Measurements from ENCODE around the gene PML.

PML gene, protein sequence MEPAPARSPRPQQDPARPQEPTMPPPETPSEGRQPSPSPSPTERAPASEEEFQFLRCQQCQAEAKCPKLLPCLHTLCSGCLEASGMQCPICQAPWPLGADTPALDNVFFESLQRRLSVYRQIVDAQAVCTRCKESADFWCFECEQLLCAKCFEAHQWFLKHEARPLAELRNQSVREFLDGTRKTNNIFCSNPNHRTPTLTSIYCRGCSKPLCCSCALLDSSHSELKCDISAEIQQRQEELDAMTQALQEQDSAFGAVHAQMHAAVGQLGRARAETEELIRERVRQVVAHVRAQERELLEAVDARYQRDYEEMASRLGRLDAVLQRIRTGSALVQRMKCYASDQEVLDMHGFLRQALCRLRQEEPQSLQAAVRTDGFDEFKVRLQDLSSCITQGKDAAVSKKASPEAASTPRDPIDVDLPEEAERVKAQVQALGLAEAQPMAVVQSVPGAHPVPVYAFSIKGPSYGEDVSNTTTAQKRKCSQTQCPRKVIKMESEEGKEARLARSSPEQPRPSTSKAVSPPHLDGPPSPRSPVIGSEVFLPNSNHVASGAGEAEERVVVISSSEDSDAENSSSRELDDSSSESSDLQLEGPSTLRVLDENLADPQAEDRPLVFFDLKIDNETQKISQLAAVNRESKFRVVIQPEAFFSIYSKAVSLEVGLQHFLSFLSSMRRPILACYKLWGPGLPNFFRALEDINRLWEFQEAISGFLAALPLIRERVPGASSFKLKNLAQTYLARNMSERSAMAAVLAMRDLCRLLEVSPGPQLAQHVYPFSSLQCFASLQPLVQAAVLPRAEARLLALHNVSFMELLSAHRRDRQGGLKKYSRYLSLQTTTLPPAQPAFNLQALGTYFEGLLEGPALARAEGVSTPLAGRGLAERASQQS

DNA sequence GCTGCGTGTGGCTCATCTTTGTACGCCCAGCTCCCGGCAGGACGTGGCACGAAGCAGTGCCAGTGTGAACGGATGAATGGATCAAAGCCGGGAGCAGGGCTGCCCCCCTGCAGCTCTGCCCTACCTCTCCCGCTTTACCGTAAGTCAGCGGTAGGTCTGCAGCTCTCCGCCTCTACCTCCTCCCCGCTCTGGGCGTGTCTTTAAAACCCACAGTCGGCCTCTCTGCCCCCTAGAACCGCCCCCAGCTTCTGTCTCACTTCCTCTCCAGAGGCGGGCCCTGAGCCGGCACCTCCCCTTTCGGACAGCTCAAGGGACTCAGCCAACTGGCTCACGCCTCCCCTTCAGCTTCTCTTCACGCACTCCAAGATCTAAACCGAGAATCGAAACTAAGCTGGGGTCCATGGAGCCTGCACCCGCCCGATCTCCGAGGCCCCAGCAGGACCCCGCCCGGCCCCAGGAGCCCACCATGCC lies at the start of gene PML:
TSS of gene PML (plus strand) at position 304 of the 471 bp plus-strand sequence. CDS start at position 401, 97 bp downstream.
- peak; percentile 92 for DNase-seq (ENCODE audit: low read depth in 2 of 2)

DNA sequence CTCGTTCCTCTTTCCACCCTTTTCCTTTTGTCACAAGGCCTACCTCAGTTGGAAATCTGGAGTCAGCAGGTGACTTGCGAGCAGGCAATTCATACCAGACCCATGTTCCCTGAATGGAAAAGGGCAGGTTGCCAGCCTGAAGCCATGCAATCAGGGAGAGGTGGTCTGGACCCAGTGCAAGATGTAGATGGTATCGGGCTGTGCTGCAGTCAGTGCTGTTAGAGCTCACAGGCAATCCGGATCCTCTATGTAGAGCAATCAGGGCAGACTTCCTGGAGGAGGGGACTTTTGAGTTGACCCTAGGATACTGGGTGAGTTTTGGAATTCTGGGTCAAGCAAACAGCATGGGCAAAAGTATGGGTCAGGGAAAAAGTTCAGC lies 49.4 kb upstream of the PML start:
- no peak for DNase-seq (ENCODE audit: low read depth in 2 of 2)

DNA sequence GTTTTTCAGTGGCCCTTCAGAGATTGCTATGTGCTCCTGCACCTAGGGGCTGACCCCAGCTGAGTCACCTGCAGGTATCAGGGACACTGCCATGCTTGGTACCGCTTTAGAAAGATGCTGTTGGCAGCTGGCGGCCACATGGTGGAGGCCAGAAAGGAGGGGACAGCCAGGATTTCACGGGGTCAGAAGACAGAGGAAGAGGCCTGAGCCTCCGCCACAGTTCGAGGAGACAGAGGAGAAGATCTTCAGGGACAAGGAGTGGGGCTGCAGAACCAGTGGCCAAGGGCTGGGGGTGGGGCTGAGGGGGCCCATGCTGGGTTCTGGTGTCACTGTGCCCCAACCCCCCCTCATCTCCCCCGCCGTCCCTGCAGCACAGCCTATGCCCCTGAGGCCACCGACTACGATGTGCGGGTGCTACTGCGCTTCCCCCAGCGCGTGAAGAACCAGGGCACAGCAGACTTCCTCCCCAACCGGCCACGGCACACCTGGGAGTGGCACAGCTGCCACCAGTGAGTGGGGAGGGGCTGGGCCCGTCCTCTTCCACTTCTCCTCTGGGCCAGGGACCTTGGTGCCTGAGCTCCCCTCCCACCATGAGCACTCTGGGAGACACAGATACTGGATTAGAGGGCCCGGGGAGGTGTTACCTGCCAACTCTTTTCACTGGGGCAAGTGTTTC lies 48.3 kb upstream of the PML start:
- DNase-seq (ENCODE audit: low read depth in 2 of 2) = no peak

DNA sequence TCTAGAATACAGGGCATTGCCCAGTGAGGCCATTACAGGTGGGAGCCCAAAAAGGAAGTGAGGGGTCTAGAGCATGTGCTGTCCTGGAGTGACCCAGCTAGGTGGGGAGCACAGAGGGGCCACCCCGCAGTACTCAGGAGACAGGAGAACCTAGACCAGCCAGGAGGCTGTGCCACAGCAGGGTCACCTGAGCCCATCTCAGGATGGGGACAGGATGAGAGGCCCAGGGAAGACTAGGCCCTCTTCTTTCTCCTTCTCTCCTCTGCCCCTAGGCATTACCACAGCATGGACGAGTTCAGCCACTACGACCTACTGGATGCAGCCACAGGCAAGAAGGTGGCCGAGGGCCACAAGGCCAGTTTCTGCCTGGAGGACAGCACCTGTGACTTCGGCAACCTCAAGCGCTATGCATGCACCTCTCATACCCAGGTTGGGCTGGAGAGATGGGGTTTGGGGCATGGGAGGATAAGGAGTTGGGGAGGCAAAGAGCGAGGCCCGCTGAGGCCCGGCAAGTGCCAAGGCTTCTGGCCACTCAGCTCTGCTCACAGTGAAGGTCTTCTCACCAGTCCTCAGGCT lies 47.6 kb upstream of the PML start:
- no peak for DNase-seq (ENCODE audit: low read depth in 2 of 2)

DNA sequence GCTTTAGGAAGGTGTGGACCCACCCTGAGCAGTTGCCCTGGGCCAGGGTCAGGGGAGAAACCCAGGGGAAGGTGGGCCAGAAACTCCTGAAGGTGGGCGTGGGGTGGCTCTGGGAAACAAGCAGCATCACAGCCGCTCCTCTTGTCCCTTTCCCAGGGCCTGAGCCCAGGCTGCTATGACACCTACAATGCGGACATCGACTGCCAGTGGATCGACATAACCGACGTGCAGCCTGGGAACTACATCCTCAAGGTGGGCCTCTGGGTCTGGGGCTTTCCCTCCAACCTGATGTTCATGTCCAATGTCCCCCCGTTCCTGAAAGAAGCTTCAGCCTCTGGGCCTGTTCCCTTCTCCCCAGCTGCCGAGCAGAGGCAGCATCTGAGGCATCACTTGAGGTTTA lies 46.9 kb upstream of the PML start:
- no peak for DNase-seq (ENCODE audit: low read depth in 2 of 2)

DNA sequence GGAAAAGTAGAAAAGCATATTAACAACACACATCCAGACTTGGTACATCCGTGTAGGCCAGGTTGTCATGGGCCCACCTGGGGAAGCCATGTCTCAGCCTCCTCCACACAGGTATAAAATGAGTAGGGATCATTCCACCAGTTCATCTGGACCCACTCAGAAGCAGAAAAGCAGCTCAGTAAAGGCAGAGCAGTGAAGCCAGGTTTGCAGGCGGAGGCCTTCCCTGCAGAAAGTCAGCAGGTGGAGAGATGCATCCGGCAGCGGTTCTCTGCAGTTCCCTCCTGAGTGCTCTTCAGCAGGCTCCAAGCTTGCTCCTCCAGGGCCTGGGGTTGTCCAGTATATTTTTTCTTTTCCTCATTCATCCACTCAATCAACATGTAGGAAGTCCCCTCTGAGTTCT lies 46.1 kb upstream of the PML start:
- no peak for DNase-seq (ENCODE audit: low read depth in 2 of 2)

DNA sequence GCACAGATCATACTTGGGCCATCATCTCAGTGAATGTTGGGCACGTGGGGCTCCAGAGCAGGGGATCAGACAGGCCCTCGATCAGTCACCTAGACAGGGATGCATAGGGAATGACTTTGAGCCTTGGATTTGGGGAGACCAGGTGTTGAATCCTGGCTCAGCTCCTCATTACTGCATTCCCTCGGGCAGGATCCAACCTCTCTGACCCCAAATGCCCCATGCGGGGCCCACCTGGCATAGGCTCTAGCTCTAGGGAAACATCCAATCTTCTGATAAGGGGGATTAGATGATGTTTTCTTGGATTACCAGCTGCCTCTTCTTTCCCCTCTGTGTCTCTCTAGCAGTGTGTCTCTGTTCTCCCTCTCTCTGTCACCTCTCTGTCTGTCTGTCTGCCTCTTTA lies 45.5 kb upstream of the PML start:
- DNase-seq (ENCODE audit: low read depth in 2 of 2) = no peak

DNA sequence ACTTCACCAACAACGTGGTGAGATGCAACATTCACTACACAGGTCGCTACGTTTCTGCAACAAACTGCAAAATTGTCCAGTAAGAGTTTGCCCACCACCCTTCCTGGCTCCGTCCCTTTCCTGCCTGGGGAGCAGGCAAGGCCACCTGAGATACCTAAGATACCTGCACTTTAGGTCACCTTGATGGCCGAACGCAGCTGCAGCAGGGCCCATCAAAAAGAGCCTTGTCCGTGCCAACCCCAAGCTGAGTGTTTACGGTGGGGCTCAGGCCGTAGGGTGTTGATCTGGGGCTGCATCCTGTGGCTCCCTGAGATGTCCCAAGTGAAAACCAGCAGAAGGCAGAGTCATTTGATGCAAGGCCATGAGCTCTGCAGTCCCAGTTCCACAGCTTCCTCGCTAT lies 45.0 kb upstream of the PML start:
- no peak for DNase-seq (ENCODE audit: low read depth in 2 of 2)

DNA sequence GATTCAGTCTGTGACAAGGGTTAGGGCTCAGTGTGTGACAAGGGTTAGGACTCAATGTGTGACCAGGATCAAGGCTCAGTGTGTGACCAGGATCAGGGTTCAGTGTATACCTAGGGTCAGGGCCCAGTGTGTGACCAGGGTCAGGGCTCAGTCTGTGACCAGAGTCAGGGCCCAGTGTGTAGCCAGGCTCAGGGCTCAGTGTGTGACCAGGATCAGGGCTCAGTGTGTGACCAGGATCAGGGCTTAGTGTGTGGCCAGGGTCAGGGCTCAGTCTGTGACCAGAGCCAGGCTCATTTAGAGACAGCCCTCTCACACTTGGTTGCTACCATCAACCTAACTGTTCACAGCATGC lies 44.1 kb upstream of the PML start:
- DNase-seq (ENCODE audit: low read depth in 2 of 2) = no peak

DNA sequence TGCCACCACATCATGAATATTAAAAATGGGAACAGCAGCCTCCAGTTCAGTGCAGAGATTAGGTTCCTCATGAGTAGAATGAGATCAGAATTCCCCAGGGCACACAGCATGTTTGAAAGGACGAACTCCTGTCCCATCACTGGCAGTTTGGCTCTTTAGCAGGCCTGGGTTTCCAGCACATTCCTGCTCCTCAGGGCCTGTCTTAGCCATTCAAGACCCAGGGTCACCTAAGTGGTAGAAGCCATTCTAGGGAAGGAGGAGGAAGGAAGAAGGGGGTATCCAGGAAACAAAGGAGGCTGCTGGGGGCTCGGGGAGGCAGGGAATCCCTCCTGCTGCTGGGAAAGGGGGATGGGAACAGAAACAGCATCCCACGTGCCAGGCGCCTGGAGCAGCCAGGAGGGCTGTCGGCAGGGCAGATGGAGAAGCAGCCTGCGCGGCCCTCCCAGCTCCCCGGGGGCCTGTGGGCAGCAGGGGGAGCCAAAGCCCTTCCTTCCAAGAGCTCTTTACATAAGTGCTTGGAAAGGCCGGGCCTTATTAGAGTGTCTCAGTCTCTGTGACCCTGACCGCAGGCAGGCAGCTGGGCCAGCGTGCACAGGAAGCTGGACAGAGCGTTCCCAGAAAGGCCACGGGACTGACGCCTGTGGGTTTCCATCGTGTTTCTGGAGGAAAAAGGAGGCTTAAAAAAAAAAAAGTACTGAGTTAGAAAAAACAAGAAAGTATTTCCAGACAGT lies 43.5 kb upstream of the PML start:
- peak; percentile 51 to 55 for DNase-seq (ENCODE audit: low read depth in 2 of 2)

DNA sequence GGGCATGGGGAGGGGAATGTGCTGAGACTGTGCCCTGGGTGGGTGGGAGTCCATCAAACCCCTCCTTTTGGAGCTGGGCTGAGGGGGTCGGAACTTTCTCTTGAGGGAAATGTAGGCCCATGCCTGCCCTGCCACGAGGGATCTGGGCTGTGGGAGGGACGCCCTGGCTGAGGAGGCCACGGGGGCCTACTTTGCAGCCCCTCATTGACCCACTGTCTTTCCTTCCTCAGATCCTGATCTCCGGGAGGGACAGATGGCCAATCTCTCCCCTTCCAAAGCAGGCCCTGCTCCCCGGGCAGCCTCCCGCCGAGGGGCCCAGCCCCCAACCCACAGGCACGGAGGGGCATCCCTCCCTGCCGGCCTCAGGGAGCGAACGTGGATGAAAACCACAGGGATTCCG lies 42.9 kb upstream of the PML start:
- DNase-seq (ENCODE audit: low read depth in 2 of 2) = no peak

DNA sequence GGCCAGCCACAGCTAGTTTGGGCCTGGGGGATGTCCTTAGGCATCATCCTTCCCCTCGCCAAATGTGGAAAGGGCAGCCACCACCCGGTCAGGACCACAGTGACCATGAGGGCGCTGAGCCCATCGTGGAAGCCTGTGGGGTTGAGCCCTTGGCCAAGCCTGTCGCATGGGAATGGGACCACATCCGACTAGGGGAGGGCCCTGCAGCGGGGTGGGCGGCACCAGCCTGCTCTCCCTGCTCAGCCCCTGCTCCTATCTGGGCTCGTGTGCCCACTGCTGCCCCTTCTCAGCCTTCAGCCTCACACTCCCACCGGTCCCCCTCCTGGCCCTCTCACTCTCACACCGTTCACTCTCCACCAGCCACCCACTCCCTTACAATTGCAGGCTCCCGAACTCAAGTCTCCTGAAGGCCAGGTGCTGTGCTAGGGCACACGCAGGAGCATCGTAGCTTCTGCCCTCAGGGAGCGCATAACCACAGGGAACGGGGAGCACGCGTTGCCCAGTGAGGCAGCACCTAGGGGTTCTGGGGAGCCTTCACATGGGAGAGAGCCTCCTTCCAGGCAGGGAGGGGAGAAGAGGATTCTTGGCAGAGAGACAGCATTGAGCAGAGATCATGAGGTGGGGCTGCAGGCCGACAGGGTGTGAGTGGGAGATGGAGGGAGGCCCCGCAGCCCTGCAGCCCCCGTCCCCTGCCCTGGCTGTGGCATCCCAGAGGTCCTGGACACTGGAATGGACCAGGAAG lies 42.2 kb upstream of the PML start:
- DNase-seq (ENCODE audit: low read depth in 2 of 2) = no peak

DNA sequence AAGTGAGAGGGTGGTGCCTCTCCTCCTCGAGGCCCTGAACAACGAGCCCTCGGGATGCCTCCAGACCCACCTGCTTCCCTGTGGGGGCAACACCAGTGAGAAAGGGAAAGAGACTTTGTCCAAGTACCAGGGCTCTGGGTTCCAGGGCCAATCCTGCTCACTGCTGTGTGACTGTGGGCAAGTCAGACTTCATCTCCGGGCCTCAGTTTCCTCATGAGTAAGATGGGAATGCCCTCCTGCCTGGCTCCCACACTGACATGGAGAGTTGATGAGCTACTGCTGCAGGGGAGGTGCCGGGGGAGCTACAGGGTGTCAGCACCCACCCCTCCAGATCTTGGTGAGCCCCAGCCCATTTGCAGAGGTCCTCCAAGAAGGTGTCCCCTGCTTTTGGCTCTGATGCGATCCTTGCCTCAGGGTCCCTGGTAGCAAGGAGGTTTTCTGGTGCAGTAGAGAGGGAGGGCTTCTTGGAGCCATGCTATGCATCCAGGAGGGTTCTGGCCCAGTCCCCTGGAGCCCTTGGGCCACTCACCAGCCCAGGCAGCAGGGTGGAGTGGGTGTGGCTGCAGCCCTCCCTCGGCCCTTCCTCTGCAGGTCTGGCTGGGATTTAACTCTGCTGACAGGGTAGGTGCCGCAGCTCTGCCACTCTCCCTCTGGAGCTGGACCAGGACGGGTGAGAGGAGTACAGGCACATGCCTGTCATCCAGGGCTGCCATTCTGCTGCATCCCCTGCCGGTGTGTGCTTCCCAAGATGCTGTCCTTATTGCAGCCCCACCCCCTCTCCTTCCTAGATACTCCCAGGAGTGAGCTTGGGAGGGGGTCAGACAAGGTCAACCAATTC lies 41.4 kb upstream of the PML start:
- DNase-seq (ENCODE audit: low read depth in 2 of 2) = no peak

DNA sequence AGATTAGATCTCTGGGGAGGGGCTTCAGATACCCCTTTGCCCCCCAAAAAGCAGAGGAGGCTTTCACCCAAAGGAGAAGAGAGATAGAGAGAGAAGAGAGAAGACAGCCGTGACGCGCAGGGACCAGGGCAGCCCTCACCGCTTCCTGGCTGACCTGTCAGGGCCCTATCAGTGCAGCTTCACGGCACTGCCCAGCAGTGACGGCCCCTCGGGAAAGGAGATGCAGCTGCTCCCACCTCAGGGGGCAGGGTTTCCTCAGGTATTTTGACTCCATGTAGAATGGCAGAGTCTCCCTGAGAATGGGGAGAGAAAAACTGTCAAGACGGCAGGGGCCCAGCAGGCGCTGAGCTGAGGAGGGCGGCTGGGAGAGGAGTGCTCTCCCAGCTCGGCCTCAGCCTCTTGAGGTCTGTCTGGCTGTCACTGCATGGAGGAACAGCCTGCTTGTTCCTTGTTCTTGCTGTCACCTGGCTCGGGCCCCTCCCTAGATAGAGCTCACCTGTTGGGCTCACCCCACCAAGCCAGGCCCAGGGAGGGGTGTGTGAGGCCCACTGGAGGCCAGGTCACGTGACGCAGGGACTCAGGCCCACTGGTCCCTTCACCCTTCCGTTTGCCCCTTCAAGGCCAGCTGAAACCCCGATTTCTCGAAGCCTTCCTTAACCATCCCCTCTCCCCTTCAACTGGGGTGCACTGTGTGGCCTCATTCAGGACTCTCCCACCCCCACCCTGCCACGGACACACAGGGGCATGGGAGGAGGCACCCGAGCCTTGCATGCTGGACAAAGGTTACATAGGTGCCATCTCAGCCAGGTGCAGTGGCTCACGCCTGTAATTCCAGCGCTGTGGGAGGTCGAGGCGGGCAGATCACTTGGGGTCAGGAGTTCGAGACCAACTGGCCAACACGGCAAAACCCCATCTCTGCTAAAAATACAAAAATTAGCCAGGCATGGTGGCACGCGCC lies 40.0 kb upstream of the PML start:
- DNase-seq (ENCODE audit: low read depth in 2 of 2) = no peak

DNA sequence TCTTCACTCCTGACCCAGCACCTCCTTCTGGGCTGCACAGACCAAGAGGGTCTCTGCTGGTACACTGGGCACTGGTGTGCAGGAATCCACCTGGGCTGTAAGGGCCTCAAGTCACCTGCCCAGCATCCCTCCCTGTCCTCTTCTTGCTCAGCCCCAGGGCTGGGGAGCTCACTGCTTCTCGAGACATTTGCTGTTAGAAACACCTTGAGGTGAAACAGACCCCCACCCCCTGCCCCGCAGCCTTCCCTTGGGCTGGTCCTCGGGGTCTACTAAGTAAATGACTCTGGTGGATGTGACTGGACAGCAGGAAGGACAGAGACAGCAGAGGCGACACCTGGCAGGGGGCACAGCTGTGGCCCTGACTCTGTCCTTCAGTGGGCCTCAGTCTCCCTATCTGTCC lies 39.2 kb upstream of the PML start:
- DNase-seq (ENCODE audit: low read depth in 2 of 2) = no peak

DNA sequence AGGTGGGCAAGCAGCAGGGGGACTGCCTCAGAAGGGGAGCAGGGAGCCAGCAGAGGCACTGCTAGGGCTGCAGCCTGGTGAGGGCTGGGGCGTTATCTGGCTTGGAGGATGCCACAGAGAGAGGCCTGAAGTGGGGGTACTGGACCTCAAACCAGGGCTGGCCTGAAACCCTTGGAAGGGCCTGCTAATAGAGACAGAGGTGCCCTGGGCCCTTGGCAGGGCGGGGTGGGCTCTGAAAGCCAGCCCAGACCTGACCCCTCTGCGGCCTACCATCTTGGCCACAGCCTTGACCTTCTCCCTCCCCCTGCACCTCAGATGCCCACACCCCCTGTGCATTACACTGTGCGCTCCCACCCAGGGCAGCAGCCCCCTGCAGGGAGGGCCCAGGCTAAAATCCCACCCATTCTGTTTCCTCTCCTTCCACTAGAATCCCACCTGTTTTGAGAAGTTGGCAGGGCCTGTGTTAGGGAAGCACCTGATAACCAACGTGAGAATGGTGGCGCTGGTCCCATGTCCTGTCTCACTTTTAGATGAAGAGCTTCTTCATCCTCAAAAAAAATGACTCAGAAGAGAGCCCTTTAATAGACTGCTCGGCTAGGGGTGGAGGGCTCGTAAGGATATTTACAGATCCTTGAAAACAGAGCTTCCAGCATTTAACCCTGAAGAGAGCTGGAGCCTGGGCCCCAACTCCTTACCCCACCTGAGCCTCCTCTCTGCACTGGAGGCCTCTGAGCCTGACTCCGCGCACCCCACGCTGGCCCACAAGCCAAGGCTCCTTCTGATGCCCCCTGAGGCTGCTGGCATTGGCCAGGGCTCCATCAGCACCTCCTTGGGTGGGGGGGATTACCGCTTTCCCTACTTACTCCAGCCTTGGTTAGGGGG lies 38.4 kb upstream of the PML start:
- no peak for DNase-seq (ENCODE audit: low read depth in 2 of 2)

DNA sequence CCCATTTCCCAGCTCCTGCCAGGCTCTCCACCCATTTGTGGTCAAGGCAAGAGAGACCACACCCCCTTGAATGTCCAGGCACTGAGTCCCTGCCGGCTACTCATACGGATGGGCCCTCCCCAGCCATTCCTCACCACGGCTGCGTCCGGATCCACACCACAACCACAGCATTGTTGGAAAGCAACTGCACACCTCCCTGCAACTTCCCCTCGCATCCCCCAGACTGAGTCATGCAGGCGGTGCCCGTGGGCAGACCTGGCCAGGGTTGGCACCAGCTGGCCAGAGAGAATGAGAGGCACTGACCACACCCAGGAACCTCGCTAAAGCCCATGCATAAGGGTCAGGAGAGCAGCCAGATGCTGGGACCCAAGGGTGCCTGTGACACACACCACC lies 37.8 kb upstream of the PML start:
- DNase-seq (ENCODE audit: low read depth in 2 of 2) = no peak

DNA sequence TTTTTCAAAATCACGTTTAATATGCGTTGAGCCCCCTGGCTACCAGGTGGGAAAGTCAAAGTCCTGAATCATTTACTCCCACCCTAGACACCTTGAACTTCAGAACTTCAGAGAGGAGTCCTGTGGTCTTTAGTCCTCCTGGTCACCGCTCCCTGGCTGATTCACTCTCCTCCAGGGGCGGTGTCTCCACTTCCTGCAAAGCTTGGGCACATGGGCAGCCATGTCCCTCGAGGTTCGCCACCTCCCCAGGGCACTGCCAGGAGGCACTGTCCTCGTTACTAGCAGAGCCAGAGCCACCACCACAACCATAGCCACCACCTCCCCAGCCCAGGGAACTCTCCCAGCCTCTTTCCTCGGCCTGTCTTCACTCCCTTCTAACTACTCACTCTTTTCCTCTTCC lies 37.2 kb upstream of the PML start:
- no peak for DNase-seq (ENCODE audit: low read depth in 2 of 2)
